ENCODE results near the gene E4F1.

GRCh38 chr16:2190659-2191445 lies 32.5 kb upstream of the E4F1 start:
- TF ChIP-seq CTCF (IDR thresholded peaks at IDR 0.05) (no peak), POLR2A (IDR thresholded peaks at IDR 0.05) (no peak), EP300 (IDR thresholded peaks at IDR 0.05) (no peak)

Data from tibial nerve (tissue), 4 donors.